ENCODE measurements around the gene SELENBP1. TPM values are rescaled to one million over a fixed set of nuclear protein-coding genes. Genes with fewer than 3 reads are reported as not detected.

Gene SELENBP1
- total and polyA plus RNA-seq, 9 of the 15 experiments (the other 6 are each of a cell fraction or from before 2014, with no cell fraction given): 25.8 to 81.2 (median 47.1) TPM

GRCh38 chr1:151372058-151372934, at the start of gene SELENBP1 (continued):
- peak; percentile 5 for TF ChIP-seq PRDM10 (IDR thresholded peaks at IDR 0.05; ENCODE audit: partially characterized antibody)
- TF ChIP-seq GTF2E2 (tag; IDR thresholded peaks at IDR 0.05): no peak
- TF ChIP-seq NFIC (IDR thresholded peaks at IDR 0.05): peak; percentile 51; the same call in 1 of the 2 replicates
- no peak for TF ChIP-seq ZFP91 (CRISPR knock-in tag; IDR thresholded peaks at IDR 0.05)
- peak; percentile 60; the same call in 1 of the 2 replicates for TF ChIP-seq RBFOX2 (IDR thresholded peaks at IDR 0.05; ENCODE audit: low read depth, low read length)
- TF ChIP-seq UBTF (IDR thresholded peaks at IDR 0.05; ENCODE audit: borderline replicate concordance in 1 of 2, low read depth in 2 of 2, low read length in 2 of 2): 0 out of 4 replicates have a peak, but pooled peaks of 1 of the 2 experiments have one; percentile 46
